Measurements from ENCODE around the gene NGEF.

DNA sequence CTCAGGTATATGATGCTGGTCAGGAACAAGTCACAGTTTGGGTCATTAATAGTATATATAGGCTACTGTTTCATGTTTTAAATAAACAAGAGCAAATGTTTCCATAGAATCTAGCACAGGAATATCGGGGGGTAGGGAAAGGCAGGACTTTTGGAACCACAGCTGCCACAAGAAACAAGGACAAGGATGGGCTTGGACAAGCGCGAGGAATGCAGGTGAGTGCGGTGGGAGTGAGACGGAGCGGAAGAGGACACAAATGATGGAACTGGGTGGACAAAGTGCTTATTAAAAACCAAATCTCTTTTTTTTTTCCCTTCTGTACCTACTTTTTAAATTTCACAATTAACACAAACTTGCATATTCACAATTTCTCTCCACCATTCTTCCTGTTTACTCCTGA lies 93.9 kb downstream of the NGEF start:
- TF ChIP-seq CTCF (IDR thresholded peaks at IDR 0.05; ENCODE audit: insufficient read depth, low read length), result no peak
- no peak for TF ChIP-seq POLR2AphosphoS5 (IDR thresholded peaks at IDR 0.05; ENCODE audit: low read depth)
- no peak for TF ChIP-seq GABPA (IDR thresholded peaks at IDR 0.05; ENCODE audit: low read depth)
